Stimulated activated CD4-positive, alpha-beta T cell treated with anti-CD3 and anti-CD28 coated beads, Interleukin-1b, Interleukin-23, amount 100 ng/mL, for 4 hours (primary cell): ENCODE measurements around the gene MACROD1.

Experiments used
- DNase-seq, 2 donors: peaks; one replicate each; pipeline ENCODE4 v3.0.0-alpha.2; 2020; ENCODE audit warnings: low read depth in 2 of 2

Gene MACROD1

DNA sequence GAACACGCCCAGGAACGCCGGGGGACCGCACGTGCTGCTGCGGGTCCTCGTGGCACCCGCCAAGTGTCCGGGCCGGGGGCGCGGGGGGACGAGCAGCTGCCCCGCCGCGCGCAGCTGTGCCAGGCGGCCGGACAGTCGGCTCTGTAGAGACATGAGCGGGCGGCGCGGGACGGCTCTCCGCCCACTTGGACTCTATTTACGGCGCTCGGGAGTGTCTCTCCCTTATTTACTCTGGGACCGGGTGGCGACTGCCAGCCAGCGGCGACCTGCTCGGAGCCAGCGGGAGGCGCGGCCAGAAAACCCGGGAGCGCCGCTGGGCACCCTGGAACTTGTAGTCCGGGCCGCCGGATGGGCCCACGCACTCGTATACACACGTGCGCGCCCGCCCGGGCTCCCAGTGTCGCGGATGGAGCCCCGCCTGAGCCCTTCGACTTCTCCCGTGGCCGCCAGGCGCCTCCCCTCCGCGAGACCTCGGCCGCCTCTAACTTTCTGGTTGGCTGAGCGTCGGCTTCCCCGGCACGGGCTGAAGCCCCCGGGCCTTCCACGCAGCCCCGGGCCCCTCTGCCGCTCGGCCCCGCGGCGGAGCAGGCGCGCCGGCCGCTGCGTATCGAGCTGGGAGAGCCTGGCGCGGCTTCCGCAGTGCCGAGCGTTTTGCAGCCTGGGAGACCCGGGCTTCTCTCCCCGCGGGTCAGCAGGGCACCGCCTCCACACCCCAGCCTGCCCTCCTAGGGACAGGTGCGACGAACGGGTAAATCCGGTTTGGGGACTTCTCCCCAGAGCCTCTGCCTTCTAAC, at the start of gene MACROD1:
Gene MACROD1 (minus strand): TSS at position 272 of the 794 bp plus-strand sequence. CDS start 119 bp downstream, at position 153.
- peak; percentile 76 to 81 for DNase-seq

- DNase-seq: no peak
Measured at GRCh38 chr11:64211181-64211872, 45.4 kb upstream of the MACROD1 start.

DNA sequence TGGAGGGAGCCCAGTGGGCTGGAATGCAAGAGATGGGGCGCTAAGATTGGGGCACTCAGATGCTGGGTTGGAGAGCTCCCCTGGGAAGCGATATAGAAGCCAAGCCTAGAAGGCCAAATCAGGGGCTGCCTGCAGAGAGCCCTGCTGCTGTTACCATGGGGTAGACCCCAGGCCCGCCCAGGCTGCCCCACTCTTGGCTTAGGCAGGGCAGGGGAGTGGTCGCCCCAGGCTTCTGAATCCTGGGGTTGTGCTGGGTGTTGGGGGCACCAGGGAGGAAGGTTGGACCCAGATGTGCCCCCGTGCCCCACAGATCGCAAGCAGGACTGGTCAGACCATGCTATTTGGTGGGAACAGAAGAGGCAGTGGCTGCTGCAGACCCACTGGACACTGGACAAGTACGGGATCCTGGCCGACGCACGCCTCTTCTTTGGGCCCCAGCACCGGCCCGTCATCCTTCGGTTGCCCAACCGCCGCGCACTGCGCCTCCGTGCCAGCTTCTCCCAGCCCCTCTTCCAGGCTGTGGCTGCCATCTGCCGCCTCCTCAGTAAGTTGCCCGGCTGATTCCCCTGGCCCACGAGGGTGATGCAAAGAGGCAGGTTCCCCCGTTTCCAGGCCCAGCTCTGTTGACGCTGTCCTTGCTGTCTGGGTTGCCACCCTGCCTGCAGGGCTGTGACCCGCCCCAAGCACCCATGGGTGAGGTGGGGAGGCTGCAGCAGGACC, 44.5 kb upstream of the MACROD1 start:
- DNase-seq: no peak

- no peak for DNase-seq
Measured at GRCh38 chr11:64209563-64209843, 43.6 kb upstream of the MACROD1 start.

GRCh38 chr11:64208796-64209562, 43.1 kb upstream of the MACROD1 start:
- no peak for DNase-seq

GRCh38 chr11:64208086-64208795, 42.3 kb upstream of the MACROD1 start:
- no peak for DNase-seq

- DNase-seq: peak; percentile 70 to 71
Measured at GRCh38 chr11:64207256-64208085, 41.6 kb upstream of the MACROD1 start.

GRCh38 chr11:64206457-64207255, 40.7 kb upstream of the MACROD1 start, which contains the start of gene FERMT3:
TSS of gene FERMT3 (plus strand) at chr11:64206721. CDS start at chr11:64207365, 644 bp downstream.
- DNase-seq: peak; percentile 63 to 75

- peak; percentile 60 to 69 for DNase-seq
Measured at GRCh38 chr11:64204464-64204989, 38.6 kb upstream of the MACROD1 start.

DNA sequence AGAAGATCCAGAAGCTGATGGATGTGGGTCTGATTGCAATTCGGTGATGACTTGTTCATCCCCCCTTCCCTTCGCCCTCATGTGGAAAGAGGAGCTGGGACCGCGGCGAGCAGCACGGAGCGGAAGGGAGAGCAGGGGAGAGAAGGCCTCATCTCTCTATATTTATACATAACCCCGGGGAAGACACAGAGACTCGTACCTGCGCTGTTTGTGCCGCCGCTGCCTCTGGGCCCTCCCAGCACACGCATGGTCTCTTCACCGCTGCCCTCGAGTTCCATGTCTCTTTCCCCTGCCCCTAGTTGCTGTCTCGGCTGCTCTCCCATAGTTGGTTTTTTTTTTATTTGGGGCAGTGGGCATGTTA, 38.1 kb upstream of the MACROD1 start:
- DNase-seq: no peak

DNA sequence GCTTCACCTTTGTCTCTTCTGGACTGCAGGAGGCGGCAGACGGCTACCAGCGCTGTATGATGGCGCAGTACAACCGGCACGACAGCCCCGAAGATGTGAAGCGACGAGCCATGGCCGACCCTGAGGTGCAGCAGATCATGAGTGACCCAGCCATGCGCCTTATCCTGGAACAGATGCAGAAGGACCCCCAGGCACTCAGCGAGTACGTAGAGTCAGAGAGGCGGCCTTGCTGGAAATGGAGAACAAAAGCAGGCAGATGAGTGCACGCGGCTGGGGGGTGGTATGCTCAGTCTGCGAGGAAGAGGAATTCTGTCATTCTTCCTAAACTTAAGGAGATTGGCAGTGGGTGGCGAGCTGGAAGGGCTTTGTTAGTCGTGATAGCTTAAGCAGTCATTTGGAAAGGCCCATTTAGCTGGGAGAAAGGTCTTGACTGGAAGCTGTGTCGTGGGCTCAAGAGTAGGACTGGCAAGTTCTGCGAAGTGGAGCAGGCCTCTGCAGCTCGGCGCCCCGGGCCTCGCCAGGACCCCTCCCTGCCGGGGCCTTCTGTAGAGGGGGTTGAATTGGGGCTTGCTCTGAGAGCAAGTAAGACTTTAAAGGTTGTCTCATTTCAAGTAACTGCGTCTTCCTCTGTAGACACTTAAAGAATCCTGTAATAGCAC, 37.6 kb upstream of the MACROD1 start:
- no peak for DNase-seq

DNA sequence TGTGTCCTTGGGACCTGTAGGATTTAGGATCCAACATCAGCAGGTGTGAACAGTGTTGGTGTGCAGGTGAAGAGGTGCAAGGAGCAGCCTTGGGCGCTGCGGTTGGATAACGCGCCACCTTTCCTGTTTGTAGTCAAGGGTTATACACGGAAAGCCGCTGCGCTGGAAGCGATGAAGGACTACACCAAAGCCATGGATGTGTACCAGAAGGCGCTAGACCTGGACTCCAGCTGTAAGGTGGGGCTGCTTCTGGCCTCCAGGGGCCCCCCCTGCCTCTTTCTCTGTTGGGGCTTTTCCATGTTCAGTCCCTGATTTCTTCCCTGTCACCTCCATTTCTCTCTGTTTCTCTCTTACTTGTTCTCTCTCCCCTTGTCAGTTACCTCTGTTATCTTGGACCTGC, 37.1 kb upstream of the MACROD1 start:
- DNase-seq: no peak

GRCh38 chr11:64201543-64201942, 35.6 kb upstream of the MACROD1 start:
- no peak for DNase-seq

DNA sequence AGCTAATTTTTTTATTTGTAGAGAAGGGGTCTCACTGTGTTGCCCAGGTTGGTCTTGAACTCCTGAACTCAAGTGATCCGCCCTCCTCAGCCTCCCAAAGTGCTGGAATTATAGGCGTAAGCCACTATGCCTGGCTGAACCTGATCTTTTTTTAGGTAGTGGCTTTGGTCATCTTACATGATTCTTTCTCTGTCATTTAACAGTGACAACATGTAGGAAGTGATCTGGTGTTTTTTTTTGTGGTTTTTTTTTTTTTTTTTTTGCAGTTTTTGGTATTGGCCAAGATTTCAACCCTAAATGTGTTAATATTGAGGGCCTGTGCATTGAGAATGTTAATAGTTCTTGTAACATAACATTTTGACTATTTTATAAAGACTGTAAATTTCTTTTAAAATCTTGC, 32.6 kb upstream of the MACROD1 start:
- DNase-seq: no peak

GRCh38 chr11:64196626-64197025, 30.7 kb upstream of the MACROD1 start:
- DNase-seq: no peak

GRCh38 chr11:64192434-64192833, 26.5 kb upstream of the MACROD1 start:
- no peak for DNase-seq

GRCh38 chr11:64186492-64187165, 20.7 kb upstream of the MACROD1 start:
- no peak for DNase-seq
